Gastroesophageal sphincter (tissue), 3 donors: Measurements from ENCODE around the gene PTN.

ENCODE experiments used
- CTCF ChIP-seq, 4 experiments: fragments of 200-600 bp in 2 of 4; fragments of 450-650 bp in 2 of 4; sonication (generic) in 1 of 4; IDR thresholded peaks; one replicate each; pipeline ENCODE4 v1.5.1; 2017 to 2019; ENCODE audit warnings: antibody characterized with exemption in 4 of 4, mild to moderate bottlenecking in 2 of 4, moderate library complexity in 2 of 4
- EP300 ChIP-seq: sonication (generic); formaldehyde crosslinking; IDR thresholded peaks from one replicate; pipeline ENCODE4 v1.6.1; 2017; ENCODE audit warnings: antibody characterized with exemption, mild to moderate bottlenecking
- POLR2A ChIP-seq, 2 donors: fragments of 450-650 bp; IDR thresholded peaks; one replicate each; pipeline ENCODE4 v1.6.1; 2017; ENCODE audit warnings: antibody characterized with exemption in 2 of 2, mild to moderate bottlenecking in 2 of 2, moderate library complexity in 1 of 2
- POLR2AphosphoS5 ChIP-seq: sonication (generic); formaldehyde crosslinking; IDR thresholded peaks from one replicate; pipeline ENCODE4 v1.6.1; 2017; ENCODE audit warnings: antibody characterized with exemption

- TF ChIP-seq EP300 (no peak), CTCF (IDR thresholded peaks at IDR 0.05) (no peak), POLR2AphosphoS5 (no peak), POLR2A (IDR thresholded peaks at IDR 0.05) (no peak)
Observed at GRCh38 chr7:137254766-137255165, 88.8 kb downstream of the PTN start.
